ENCODE measurements around the gene DNAH9.

The DNAH9 gene

GRCh38 chr17:11986179-11986941, 388.1 kb downstream of the DNAH9 start:
- DNase-seq (ENCODE audit: low read depth), result no peak

GRCh38 chr17:11986942-11987329, 388.7 kb downstream of the DNAH9 start:
- no peak for DNase-seq (ENCODE audit: low read depth)

- DNase-seq (ENCODE audit: low read depth), result no peak
These were observed 392.2 kb downstream of the DNAH9 start for GRCh38 chr17:11990363-11990983.

GRCh38 chr17:11991461-11991860, 393.2 kb downstream of the DNAH9 start:
- DNase-seq (ENCODE audit: low read depth), result no peak

GRCh38 chr17:11996722-11997146, 398.5 kb downstream of the DNAH9 start:
- DNase-seq (ENCODE audit: low read depth), result no peak

GRCh38 chr17:11997147-11997971, 399.1 kb downstream of the DNAH9 start, which contains the start of gene ZNF18:
Gene ZNF18, minus strand, starts transcription at chr17:11997475. Its CDS starts 4,646 bp downstream, at chr17:11992829.
- DNase-seq (ENCODE audit: low read depth), result peak; percentile 89

GRCh38 chr17:11997972-11998233, 399.6 kb downstream of the DNAH9 start:
- DNase-seq (ENCODE audit: low read depth), result no peak

GRCh38 chr17:11999696-12000095, 401.4 kb downstream of the DNAH9 start:
- DNase-seq (ENCODE audit: low read depth), result no peak

- DNase-seq (ENCODE audit: low read depth), result no peak
These were observed 409.2 kb downstream of the DNAH9 start for GRCh38 chr17:12007466-12007865.
